Gastroesophageal sphincter (tissue), 3 donors: Measurements from ENCODE around the gene STAC2.

ENCODE experiments used
- CTCF ChIP-seq, 4 experiments: fragments of 200-600 bp in 2 of 4; fragments of 450-650 bp in 2 of 4; sonication (generic) in 1 of 4; IDR thresholded peaks; one replicate each; pipeline ENCODE4 v1.5.1; 2017 to 2019; ENCODE audit warnings: antibody characterized with exemption in 4 of 4, mild to moderate bottlenecking in 2 of 4, moderate library complexity in 2 of 4
- EP300 ChIP-seq: sonication (generic); formaldehyde crosslinking; IDR thresholded peaks from one replicate; pipeline ENCODE4 v1.6.1; 2017; ENCODE audit warnings: antibody characterized with exemption, mild to moderate bottlenecking
- POLR2A ChIP-seq, 2 donors: fragments of 450-650 bp; IDR thresholded peaks; one replicate each; pipeline ENCODE4 v1.6.1; 2017; ENCODE audit warnings: antibody characterized with exemption in 2 of 2, mild to moderate bottlenecking in 2 of 2, moderate library complexity in 1 of 2
- POLR2AphosphoS5 ChIP-seq: sonication (generic); formaldehyde crosslinking; IDR thresholded peaks from one replicate; pipeline ENCODE4 v1.6.1; 2017; ENCODE audit warnings: antibody characterized with exemption

- TF ChIP-seq POLR2A (IDR thresholded peaks at IDR 0.05) (no peak), CTCF (IDR thresholded peaks at IDR 0.05) (no peak), POLR2AphosphoS5 (no peak), EP300 (no peak)
Observed at GRCh38 chr17:39246274-39246673, 20.5 kb upstream of the STAC2 start.
